ENCODE measurements around the gene KCNG2.

KCNG2 gene

DNA sequence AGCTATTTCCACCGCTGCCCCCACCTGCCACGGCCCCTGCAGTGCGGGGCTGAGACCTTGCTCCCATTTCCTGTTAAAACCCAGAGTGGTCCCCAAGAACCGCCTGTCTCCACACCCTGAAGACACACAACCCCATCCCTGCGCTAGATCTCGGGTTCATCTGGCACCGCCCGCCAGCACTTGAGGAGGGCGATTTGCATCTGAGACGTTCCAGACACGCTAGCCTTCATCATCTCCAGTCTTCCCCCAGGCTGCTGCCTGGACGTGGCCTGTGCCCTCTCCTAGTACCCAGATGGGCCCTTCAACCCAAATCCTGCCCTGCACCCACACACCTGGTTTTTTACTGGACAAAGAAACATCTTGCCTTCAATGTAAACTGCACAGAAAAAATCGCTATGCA, 103.9 kb downstream of the KCNG2 start:
- H3K4me3 ChIP-seq (ENCODE audit: low read length), result no peak overlapping the region
- TF ChIP-seq, protein P1, sequence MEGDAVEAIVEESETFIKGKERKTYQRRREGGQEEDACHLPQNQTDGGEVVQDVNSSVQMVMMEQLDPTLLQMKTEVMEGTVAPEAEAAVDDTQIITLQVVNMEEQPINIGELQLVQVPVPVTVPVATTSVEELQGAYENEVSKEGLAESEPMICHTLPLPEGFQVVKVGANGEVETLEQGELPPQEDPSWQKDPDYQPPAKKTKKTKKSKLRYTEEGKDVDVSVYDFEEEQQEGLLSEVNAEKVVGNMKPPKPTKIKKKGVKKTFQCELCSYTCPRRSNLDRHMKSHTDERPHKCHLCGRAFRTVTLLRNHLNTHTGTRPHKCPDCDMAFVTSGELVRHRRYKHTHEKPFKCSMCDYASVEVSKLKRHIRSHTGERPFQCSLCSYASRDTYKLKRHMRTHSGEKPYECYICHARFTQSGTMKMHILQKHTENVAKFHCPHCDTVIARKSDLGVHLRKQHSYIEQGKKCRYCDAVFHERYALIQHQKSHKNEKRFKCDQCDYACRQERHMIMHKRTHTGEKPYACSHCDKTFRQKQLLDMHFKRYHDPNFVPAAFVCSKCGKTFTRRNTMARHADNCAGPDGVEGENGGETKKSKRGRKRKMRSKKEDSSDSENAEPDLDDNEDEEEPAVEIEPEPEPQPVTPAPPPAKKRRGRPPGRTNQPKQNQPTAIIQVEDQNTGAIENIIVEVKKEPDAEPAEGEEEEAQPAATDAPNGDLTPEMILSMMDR (conservative IDR thresholded peaks at IDR 0.05; ENCODE audit: low read depth, low read length), result no peak
- no peak for DNase-seq (ENCODE audit: low read depth)

DNA sequence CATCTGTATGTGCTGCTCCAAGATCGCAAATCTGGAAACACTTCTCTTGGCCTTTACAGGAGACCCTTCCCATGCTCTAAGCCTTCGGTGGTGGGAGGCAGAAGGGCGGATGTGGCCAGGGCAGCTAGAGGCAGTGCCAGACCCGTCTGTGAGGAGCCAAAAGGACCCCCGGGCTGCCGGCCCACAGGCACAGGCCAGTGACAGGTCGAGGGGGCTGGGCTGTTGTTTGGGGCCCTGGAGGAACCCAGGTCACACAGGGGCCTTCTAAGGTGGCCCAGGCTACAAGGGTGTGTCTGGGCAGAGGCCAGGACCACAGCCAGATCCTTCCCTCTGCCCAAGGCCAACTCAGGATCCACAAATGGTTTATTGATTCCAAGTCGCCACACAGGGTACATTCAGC, 104.3 kb downstream of the KCNG2 start:
- DNase-seq (ENCODE audit: low read depth), result no peak
- no peak overlapping the region for H3K4me3 ChIP-seq (ENCODE audit: low read length)
- TF ChIP-seq, protein P1 (conservative IDR thresholded peaks at IDR 0.05; ENCODE audit: low read depth, low read length), result no peak

DNA sequence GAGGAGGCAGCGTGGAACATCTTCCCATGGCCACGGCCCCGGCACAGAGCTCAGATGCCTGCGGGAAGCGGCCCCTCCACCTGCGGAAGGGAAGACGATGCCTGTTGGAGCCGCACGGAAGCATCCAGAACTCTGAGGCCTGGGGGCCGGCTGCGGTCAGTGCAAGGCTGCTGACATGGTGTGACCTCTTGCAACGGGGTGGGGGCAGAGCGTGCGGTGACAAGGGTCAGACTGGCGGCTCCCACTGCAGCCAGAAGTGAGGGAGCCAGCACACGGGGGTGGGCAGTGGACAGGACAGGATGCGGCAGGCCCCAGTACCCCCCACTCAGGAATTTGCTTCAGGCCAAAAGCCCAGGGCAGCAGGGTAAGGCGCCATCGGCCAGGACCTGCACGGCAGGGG, 104.9 kb downstream of the KCNG2 start:
- H3K4me3 ChIP-seq (ENCODE audit: low read length), result no peak overlapping the region
- DNase-seq (ENCODE audit: low read depth), result no peak
- TF ChIP-seq, protein P1 (conservative IDR thresholded peaks at IDR 0.05; ENCODE audit: low read depth, low read length), result no peak

DNA sequence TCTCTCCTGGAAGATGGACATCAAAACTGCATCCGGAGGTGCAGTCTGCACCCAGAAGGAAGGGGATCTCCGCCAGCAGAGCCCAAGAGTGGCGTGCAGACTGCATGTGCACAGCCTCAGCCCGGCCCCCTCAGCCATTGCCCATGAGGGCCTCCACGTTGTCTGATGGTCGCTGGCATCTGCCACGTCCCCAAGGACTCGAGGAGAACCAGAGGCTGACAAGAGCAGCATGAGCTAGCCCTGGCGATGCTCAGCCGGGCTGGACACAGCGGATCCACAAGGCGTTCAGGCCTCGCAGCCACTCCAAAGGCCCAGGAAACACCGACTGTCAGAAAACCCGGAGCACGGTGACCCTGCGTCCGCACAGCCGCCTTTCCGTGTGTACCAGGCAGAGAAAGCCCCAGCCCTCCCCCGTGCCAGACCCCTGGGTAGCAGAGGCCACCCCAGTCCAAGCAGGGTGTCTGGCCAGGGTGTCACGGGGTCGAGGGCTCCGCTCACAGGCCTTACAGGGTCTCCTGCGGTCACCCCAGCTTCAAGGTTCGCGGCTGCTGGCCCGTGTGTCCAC, 105.4 kb downstream of the KCNG2 start:
- no peak for DNase-seq (ENCODE audit: low read depth)
- H3K4me3 ChIP-seq (ENCODE audit: low read length), result no peak overlapping the region
- TF ChIP-seq, protein P1 (conservative IDR thresholded peaks at IDR 0.05; ENCODE audit: low read depth, low read length), result no peak

DNA sequence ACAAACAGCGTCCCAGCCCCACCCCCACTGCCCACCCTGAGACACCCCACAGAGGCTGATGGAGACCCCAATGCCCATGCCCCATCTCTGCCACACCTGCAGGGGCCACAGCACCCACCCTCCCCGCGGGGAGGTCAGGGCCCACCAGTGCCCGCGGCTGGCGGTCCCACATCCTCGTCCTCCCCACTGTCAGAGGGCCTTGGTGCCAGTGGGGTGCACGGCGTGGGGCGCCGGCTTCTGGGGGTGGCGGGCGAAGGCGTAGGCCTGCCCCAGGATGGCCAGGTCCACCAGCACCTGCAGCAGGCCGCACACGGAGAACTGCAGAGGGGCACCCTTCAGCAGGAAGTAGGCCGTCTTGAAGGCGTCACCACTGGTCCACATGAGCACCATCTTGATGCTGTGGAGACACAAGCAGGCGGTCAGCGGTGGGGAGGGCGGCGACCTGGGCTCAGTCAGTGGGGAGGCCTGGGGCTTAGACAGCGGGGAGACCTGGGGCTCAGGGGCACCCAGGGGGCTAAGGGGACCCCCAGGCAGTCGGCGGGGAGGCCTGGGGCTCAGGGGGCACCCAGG, 106.1 kb downstream of the KCNG2 start:
- DNase-seq (ENCODE audit: low read depth), result no peak
- no peak overlapping the region for H3K4me3 ChIP-seq (ENCODE audit: low read length)
- TF ChIP-seq, protein P1 (conservative IDR thresholded peaks at IDR 0.05; ENCODE audit: low read depth, low read length), result no peak

DNA sequence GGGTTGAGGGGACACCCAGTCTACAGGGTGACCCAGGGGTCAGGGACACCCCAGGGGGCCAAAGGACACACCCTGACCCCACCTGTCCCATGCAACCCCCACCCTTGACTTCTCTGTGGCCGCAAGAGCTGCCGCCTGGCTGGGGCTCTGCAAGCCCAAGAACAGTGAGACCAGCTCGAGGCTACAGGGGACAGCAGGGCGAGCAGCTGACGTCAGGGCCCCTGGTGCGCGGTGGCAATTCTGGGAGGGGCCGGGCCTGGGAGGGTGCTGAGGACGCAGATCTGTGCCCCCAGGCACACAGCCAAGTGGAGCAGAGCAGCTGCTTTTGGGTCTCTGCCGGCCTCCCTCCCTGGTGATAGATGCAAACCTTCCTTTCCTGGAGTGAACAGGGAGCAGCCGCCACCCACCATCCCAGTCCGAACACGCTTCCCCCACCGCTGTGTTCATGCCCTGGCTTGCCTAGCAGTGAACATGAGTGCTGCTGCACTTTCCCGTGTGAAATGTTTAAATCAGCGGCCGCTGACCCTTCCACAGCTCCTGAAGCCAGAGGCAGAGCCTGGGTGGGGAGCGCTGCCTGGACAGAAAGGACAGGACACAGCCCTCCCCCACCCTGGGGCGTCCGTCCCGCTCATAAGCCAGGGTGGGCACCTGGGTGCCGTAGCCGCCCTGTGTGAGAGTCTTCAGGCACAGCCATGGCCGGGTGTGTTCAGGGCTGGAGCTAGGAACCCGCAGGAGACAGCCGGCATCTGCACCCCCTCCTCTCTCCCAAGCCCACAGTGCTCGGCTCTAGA, 106.8 kb downstream of the KCNG2 start:
- no peak overlapping the region for H3K4me3 ChIP-seq (ENCODE audit: low read length)
- TF ChIP-seq, protein P1 (conservative IDR thresholded peaks at IDR 0.05; ENCODE audit: low read depth, low read length), result no peak
- DNase-seq (ENCODE audit: low read depth), result no peak

Data from retinal pigment epithelial cell (primary cell).